GM18511 (cell line): ENCODE results near the gene NTRK3.

Experiments
- ATAC-seq: cut with Tn5 transposase; IDR thresholded peaks from one replicate; pipeline ENCODE4 v1.9.1; 2021; ENCODE audit warnings: mild to moderate bottlenecking, moderate library complexity; ENCODE audit not compliant: unreplicated experiment

NTRK3 gene

DNA sequence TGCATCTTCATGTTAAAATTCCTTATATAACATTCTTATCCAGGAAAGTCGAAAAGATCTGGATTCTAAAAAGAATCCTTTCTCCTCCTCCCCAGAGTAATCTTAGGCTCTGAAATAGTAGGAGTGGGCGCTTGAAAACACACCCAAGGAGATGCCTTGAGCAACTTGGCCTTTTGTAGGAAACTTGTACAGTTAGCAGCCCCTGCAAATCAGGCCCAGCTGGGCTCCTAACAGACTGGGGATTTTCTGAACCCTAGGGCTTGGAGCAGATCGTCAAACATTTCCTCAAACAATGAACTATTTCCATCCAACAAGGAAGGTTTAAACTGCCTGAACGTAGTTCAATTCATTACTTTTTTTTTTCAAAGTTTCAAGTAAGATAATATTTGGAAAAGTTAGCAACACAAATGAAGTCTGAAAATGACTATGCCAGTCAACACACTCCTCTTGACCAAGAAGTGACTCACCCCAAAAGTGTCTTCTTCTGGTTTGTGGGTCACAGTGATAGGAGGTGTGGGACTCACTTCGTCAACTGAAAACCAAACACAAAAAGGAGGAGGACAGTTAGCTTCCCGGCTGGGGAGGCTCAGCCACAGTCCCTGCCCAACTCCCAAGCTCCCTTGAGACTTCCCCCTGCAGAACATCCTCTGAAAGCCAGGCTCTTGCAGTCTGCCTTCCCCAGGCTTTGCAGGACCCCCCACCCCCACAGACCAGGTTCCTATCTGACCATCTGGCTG lies 129.7 kb downstream of the NTRK3 start:
- ATAC-seq = no peak

DNA sequence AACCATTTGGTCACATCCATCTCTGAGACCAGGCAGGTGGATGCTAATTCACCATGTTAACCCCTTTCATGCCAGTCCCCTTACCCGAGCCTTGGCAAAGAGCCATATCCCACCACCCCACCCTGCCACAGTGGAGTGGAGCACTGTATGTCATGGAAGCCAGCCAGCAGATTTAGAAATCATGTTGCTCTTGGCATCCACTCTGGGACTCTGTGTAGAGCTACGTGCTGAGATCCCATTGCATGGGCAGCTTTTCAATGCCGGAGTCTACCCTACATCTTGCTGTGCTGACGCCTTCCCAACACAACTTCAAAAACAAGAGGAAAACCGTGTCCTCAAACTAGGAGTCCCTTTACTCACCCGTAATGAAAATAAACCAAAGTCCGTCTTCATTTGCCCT lies 131.0 kb downstream of the NTRK3 start:
- ATAC-seq = no peak

DNA sequence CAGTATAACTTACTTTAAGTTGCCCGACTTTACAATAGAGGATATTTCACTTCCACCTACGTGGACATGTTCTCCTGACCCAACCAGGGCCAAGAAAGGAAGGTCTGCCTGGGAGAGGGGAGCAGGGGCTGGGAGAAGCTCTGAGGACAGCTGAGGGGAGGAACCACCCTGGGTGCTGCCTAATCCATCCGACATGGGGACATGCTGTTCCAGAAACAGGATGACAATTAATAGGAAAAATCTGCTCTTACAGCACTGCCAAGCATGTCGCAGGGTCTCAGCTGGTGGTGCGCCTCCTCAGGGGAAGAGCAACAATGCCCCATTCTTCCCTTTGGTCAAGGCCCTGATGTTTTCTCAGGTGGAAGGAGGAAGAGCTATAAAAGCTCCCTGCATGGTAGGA lies 132.3 kb downstream of the NTRK3 start:
- ATAC-seq = no peak

DNA sequence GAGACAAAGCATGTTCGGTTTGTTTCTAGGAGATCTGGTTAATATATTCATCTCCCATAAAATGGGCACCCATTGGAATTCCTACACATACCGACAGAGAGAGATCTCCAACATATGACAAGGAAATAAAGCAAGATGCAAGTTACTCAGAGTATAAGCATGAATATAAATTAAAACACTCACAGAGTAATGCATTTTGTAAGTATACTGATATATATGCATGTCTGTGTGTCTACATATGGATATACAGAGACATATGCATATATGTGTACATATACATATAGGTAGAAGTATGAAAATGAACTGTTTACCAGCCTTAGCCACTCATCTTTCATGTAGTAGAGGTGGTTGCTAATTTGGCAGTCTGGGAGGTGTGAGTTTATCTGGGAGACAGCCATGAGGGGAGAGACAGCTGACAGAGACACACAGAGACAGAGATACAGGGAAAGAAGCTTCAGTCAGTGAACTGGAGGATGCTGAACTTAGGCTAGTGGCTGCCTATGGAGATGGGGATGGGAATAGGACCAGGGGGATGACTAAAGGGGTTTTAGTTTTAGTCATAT lies 134.5 kb downstream of the NTRK3 start:
- ATAC-seq = no peak

DNA sequence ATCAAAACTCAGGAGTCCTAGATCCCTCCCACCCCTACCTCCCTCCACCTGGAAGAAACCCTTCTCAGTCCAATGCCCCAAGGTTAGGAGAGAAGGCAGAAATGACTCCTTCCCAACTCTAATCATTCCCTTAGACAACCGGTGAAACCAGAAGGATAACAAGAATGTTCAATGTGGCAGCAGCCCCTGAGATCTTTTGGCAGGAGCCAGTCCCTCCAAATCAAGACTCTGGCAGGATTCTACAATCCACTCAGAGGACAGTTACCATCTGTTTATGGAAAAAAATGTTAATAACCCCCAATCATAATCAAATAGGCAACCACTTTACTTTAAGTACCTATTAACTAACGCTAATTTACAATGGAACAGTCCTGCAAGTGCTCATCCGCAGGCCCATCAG lies 136.5 kb downstream of the NTRK3 start:
- ATAC-seq = no peak

DNA sequence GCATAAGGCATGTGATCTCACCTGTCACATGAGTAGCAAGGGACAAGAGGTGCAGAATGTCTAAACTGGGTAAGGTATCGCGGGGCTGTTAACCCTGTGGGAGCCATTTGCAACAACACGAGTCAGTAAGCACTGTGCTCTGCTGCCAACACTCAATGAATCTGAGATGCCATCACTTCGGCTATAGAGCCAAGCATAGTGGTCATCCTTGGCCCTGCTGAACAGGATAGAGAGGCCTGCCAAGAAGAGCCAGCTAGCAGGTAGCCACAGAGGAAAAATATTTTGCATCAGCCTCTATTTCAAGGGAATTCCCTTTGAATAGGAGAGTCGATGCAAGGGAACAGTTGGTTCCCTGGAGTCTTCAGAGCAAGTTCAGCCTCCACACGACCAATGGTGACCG lies 137.8 kb downstream of the NTRK3 start:
- ATAC-seq = no peak

DNA sequence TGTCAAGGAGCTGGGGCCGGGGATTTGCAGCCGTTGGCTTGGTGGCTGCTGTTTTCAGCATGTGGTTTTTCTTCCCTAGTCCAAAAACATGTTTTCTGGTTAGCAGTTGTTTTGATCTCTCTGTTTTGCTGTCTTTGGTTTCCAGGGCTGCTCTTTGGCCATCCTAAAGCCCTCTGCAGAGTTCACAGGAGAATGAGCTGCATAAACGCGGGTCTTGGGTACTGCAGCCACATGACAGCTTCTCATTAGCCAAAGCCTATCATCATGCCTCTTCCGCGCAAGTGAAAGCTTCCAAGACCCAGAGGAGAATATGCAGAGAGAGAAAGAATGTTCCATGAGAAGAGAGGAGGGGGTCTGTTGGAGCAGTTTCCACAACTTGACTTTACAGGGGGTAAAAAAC lies 138.5 kb downstream of the NTRK3 start:
- ATAC-seq = no peak

DNA sequence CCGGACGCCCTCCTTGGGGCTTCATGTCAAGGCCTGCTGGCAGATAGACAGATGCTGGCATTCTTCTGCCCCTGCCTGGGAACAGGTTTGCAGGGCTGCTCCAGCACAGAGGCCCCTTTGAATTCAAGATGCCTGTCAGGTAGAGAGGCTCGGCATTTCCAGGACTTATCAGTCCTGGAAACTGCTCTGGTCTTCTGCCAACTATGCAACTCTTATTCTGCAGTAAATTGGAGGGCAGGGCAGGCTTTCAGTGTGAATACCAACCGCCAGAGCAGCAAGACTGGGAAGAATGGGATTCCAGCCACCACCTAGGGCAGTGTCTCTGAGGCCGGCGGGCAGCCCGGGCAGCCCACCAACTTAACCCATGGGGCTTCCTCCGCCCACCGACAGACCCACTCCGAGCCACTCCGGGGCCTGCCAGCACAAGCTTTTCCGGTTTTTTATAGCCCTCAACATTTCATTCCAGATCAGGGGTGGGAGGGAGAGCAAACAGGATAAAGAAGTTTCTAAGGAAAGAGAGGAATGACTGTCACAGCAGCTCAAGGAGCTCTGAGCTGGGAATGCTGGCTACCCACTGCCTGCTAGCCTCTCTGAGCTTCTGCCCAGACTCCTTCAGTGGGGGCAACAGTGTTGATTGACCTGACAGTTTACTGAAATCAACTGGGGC lies 140.9 kb downstream of the NTRK3 start:
- ATAC-seq = no peak

DNA sequence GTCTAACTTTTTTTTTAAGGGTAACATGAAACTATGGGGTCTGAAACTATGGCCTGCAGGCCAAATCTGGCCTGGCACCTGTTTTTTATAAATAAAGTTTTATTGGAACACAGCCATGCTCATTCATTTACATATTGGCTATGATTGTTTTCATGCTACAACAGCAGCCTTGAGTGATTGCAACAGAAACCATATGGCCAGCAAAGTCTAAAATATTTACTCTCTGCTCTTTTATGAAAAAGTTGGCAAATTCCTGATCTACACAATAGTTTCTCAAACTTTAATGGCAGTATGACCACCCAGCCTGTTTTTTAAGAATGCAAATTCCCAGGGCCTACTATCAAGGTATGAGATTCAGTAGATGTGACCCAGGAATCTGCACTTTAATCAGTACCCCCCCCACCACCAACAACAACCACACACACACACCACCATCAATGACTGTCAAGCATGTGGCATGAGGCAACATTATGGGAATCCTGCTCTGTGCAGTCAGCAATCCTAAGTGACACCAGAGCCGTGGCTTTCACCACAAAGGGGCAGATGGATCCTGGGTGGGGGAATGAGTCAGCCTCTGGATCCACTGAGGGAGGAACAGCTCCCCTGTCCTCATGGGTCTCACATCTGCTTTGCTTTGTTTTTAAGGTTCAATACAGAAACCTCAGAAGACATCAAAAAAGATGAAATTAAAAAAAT lies 142.8 kb downstream of the NTRK3 start:
- ATAC-seq = no peak

DNA sequence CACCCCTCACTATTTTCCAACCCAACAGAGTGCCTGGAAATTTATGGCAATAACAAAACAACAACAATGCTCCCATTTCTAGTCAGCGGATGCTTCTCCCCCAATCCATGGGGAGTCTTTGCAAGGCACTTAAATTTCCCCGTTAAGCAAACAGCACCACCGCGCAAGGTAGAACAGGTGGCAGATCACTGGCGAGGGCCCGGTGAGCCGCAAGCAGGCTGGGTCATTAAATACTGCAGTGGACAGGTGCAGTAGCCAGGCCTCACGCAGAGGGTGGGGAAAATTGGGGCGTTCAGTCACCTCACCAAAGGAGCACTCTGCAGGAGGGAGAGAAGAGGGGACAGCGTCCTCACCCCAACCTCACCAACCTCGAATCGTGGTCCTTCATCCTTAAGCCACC lies 147.5 kb downstream of the NTRK3 start:
- no peak for ATAC-seq

DNA sequence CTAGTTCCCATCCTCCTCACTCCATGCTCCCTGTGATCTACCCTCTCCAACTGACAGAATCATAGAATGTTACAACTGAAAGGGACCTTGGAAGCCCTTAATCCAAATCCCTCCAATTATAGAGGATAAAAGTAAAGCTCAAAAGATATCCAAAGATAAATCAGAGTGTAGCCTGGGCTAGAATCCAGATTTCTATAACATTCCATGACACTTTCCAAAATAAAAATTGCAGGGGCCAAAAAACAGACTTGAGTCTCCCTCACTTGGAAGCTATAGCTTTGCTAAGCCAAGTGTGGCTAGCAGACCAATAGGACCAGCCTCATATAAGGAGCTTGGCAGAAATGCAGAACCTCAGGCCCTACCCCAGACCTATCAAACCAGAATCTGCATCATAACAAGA lies 148.1 kb downstream of the NTRK3 start:
- no peak for ATAC-seq

DNA sequence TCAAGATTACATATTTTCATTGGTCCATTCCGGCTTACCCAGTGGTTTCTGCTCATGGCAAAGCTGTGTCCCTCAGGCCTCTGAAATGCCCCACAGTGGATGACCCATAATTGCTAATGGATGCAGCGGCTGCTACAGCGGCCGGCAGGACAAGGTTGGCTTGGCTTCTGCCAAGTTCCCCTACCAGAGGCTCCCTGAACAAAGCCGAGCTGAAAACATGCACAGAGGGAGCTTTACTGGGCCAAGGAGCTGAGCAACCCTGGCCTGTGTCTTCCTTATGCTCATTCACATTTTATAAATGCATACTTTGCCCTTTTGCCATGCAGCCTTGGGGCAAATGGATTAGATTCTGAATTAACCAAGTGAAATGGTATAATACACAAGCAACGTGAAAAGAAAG lies 150.5 kb downstream of the NTRK3 start:
- no peak for ATAC-seq

DNA sequence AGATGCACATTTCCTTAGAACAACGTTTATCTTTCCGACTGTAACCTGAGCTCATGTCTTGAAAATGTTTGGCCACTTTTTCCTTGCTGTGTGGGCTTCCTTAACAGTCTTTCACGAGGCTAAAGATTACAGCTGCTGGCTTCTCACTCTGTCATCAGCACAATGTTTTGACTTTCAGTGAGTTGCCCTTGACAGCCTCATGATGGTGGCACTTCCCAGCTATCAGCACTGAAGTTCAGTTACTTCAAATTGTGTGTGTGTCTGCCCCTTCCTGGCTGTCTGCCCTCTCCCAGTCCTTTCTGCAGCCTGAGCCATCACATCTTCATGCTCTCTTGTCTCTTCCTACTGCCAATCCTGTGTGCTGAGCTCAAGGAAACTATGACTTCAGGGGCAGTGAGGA lies 152.2 kb downstream of the NTRK3 start:
- no peak for ATAC-seq

DNA sequence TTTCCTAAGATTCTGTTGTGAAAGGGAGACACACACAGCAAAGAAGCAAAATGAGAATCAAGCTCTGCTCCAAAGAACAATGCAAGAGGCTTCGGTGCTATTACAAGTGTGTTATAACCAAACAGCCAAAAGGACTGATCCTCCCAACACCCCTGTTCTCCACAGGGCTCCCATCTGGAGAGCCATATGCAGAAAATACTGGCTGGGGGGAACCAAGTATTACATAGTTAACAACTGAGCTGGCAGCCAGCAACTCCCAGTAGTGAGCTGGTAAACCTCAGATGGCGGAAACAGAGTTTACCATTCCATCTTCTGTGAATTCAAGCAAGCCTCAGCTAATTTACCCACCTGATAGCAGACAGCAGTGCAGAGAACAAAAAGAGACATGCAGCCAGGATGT lies 156.4 kb downstream of the NTRK3 start:
- ATAC-seq = no peak

DNA sequence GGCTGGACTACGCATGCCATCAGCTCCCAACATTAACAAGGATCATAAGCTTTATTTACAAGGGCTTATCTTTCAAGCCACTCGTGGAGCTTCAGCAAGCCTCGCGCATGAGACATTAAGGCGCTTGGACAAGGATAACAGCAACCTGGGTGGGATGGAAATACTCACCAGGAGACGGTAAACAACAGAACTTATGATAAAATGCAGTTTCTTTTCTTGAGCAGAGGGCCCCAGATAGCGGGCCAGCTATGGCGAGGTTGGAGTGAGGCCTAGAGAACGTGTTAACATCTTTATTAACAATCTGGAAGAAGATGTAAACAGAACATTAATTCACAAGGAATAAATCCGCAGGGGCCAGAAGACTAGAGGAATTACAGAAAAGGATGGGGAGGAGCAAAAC lies 158.2 kb downstream of the NTRK3 start:
- no peak for ATAC-seq

DNA sequence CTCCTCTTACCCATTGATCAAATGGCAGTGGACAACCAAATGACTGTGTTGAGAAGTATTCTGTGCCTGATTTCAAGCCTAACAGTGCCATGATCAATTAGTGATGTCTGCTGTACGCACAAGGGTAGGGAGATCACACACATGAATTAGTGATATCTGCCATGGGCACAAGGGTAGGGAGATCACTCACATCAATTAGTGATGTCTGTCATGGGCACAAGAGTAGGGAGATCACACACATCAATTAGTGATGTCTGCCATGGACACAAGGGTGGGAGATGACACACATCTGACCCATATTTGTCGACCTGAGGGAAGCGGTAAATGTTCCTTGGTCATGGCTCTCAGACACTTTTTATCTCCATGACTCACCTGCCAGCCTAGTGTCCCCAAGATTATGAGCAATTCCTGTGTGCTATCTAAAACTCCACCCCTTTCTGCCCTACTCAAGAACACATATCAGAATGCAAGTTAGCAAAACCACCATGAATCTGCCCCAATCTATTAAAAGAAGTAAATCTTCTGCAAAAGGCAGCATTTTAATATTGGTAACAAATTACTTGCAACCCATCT lies 165.0 kb downstream of the NTRK3 start:
- ATAC-seq = no peak

DNA sequence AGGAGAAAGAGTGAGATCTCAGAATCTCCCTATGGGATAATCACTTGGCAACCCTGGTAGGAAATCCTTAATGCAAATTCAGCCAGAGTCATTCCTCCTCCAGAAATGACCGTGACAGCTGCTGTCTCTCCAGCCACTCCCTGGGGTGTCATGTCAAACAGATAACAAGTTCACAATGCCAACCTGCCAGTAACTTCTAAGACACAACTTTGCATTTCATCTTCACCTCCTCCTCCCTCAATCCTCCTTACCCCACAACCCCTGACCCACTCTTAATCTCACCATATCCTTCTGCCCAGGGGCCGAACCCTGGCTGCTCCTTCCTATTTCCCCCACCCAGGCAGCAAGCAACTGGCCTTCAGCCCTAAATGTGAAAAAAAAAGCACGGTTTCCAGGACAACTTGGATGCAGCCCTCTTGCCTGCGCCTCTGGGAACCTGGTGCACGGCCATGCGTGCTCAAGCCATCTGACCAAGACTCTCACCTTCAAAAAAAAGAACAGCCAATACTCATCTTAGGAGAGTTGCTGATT lies 166.0 kb downstream of the NTRK3 start:
- ATAC-seq = no peak

DNA sequence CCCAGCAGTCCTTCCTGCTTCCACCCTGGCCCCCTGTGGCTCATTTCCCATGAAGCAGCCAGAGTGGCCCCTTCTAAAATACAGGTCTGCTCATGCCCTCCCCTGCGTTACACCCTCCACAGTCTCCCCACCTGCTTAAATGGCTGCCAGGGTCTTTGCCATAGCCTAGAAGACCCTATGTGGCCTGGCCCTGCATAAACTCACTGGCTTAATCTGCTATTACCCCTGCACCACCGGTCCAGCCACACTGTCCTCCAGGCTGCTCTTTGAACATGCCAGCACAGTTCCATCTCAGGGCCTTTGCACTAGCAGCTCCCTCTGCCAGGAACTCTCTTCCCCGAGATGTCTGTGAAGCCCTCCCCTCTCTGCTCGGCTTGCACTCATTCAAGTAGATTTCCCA lies 166.8 kb downstream of the NTRK3 start:
- no peak for ATAC-seq

DNA sequence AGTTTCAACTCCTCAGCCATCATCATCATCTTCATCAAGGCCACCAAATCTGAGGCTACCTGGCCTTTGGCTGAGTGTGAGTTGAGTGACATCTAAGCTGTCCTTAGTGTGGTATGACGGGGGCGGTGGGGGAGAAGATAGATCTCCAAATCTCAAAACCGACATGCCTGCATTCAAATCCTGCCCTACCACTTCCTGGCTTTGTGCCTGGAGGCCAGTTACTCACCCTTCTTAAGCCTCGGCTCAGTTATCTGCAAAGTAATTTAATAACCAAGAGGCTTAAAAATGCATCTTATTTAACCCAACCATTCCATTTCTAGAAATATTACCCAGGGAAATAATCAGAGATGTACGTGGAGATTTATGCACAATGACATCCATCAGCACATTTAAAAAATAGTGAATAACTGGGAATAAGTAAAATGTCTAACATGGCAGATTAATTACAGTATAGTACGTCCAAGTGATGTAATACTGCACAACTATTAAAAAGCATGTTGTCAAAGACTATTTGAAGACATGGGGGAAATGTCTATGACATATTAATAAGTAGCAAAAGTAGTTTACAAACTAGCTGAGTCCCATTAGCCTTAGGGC lies 167.4 kb downstream of the NTRK3 start:
- ATAC-seq = no peak

DNA sequence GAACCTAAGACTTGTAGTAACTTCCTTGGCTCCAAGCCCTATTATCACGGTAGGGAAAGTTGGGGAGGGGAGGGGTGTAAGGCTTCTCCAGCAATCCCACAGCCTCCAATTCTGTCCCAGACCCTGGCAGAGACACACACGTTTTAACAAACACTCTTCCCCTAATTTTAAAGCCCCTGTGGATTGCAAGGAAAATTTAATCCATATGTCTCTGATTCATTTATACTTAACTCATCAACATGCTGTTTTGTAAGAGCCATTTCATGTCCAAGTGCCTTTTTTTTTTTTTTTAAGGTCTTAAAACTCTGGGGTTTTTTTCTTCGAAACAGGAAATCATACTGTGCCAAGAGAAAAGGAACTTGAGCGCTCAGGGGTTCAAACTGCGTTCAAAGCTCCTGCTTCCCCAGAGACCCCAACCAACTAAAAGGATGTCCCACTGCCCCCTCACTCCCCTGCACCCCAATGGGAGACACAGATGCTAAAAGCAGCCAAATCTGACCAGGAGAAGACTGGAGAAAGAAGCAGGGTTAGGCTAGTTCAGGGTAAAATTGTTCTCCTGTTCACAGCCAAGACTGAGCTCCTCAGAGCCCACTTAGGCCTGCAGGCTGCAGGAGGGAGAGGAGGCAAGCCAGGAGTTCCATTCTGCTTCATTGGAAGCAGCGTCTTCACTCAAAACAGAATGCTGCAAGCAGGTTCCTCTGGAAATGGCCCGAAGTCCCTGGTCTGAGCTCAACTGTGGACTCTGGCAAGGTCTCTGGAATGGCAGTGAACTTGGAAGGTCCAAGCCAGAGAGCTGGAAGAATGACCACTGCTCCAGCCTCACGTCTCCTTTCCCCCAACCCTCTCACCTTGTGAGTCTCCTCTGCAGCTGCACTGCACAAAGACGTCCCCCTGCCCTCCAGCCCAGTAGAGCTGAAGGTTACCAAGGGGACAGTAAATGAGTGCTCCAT lies 172.5 kb downstream of the NTRK3 start:
- no peak for ATAC-seq
